ENCODE results near the gene CACHD1.
"Not testable (repeated sequence)": the region's sequence is repeated elsewhere in the genome, so short reads cannot be mapped to it uniquely, and the experiment has no call there.

Gene CACHD1

DNA sequence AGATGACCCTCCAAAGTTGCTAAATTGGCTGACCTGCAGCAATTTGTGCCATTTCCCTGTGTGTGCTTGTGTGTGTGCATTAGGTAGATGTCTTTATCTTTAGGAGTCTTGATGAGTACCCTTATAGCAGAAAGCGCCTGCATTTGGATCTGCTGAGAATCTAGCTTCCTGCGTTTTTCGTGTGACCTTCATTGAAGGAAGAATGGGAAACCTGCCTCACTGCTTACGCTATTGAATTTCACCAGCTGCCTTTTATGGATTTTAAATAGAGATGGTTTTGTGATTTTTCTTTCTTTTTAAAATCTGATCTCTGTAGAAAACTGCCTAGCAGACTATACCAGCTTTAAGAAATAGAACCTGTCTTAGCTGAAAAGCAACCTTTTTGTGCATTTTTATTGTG is 124.5 kb downstream of the CACHD1 start:
- FAIRE-seq: no peak

DNA sequence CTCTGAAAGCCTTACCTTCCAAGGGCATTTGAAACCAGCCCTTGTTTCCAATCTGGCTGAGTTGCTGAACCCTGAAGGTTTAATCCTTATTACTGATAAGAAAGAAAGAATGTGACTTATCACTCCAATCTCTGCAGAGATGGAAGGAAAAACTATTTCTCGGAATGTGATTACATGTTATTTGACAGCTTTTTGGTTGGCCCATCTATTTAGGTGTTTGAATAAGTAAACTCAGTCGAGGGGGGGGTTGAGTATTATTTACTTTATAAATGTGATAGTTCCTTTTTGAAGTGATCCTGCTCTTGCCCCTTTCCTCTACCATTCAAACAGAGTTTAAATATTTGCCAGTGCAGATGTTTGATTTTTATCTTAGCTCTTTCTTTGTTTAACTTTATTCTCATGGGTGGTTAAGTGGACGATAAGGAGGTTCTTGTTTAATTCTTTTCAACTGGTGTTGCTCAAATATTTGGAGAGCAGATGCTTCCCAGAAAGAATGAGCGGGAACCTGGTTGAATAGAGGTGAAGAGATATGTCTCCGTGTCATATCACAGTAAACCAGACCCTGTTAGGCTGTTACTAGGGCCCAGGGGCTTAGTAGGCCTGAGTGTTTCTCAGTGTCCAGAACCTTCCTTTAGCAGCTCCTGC is 126.1 kb downstream of the CACHD1 start:
- no peak for FAIRE-seq

DNA sequence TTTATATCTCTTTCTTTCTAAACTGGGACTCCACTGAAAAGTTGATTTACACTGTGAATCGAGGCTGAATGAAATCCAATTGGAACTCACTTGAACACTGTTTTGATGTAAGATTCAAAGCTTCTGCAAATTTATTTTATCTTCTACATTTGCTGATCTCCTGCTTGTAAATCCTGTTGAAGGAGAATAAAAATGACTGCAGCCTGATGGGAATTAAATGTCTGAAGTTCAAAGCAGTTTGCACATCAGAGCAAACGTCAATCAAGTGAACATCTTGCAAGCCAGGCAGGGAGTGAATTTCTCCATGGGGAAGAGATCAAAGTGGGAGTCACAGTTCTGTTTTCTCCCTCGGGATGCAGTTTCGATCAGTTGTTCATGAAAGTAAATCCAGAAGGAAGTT is 127.2 kb downstream of the CACHD1 start:
- FAIRE-seq: no peak

- FAIRE-seq: no peak
Observed at GRCh38 chr1:64598100-64598571, 128.2 kb downstream of the CACHD1 start.

- FAIRE-seq: no peak
Observed at GRCh38 chr1:64599242-64599641, 129.3 kb downstream of the CACHD1 start.

- FAIRE-seq: no peak
Observed at GRCh38 chr1:64601207-64601606, 131.3 kb downstream of the CACHD1 start.

DNA sequence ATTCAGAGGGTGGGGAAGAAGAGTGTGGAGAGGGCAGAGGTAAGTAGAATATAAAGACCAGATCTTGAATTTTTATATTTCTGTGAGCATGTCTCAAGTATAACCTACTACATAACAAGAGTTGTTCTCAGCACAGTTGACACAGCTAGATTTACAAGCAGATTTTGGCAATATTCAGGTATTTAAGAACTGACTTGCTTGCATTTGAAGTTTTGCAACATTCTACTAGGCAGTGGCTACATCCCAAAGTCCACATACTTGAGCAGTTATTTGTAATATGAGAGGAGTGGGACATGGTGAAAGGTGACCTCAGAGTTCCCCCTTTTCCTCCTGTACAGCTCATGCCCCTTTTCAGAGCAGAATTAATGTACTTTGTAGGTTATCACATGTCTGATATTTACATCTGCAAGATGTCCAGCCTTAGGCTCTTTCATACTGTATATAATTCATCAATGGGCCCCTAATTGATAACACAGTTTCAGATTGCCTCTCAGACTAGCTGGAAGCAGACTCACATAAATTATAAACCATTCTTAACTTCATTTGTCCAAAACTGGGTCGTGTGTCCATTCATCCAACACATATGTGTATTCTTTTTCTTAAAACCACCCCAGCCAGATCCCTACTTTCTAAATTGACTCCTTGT is 138.2 kb downstream of the CACHD1 start:
- FAIRE-seq: no peak

DNA sequence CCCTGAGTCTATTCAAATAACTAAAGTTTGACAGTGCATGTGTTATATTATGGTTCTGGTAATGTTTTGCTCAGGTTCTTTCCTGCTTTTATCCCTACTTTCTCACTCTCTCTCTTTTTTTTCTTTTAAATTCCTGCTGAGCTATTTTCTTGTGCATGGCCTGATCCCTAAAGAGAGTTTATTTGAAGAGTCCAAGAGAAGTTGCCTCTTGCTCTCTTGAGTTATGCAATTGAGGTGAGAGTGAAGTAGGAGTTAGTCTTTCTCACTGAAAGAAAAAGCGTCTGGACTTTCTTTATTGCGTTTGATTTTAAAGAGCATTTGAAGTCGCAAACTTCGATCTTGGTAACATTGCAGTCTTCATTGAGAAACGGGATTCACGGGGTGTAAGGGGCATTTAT is 138.7 kb downstream of the CACHD1 start:
- no peak for FAIRE-seq

- FAIRE-seq: not testable (repeated sequence)
Observed at GRCh38 chr1:64610950-64611349, 141.0 kb downstream of the CACHD1 start.

DNA sequence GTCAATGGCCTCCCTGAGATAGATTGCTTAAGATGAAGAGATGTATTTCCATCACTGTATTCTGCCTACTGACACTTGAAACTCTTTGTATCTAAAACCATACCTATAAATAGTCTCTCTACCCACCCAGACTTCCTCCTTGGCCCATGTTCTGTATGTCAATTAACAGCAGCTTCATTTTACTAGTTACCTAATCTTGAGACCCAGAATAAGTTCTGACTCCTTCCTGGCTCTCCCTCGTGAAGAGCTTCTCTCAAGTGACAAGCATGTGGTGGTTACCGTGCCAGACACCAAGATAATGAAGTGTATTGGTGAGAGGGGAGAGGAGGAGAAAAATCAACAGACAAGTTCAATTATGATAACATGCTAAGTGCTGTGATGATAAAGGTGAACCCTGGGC is 146.1 kb downstream of the CACHD1 start:
- FAIRE-seq: no peak

DNA sequence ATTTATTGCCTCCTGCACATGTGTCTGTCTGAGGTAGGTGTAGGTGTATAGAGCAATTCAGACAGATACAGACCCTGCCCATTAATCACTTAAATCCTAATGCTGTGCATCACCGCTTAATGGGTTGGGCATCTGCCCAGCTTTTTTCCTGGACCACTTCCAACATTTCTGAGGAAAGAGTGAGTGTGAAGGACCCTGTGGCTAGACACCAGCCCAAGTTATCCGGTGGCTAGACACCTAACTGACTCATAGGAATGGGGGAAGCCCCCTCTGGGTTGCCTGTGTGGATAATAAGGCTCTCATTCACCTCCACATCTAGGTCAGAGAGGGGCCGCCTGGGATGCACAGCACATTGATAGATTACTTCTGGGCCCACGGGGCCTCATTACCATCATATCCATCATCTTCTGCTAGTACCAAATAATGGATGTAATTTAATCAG is 153.8 kb downstream of the CACHD1 start:
- FAIRE-seq: no peak

DNA sequence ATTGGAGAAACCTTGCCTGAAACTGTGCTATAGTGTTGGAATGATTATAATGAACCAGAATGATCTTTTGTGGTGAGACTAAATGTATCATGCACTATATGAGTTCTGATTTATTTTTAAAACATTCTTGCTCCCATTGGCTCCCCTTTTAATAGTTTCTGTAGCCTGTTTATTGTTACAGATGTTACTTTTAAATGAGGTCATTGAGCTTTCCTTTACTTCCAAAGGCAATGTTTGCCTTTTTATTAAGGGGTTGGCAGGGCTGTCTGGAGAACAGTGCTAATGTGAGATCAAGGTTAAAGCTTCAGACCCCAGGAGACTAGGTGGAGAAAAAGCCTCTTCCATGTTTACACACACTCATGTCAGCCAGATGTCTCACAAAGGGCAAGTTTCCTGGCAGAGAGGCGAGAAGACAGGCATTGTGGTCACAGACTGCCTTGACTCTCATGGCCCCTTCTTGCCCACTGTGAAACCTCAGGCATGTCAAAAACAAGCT is 154.3 kb downstream of the CACHD1 start:
- FAIRE-seq: peak; percentile 82

DNA sequence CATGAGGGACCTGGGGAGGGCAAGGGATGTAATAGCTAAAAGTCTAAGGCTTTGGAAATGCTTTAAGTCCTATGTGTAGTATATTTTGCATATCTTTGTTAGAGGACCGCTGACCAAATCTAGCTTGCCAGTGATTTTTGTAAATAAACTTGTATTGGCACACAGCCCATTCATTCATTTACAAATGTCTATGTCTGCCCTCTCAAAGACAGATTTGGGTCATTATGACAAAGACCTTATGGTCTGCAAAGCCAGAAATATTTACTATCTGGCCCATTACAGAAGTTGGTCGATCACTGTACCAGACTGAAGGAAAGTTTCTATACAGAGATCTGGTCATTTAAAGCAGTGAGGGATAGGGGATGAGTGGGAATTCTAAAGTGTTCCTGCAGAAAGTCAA is 154.9 kb downstream of the CACHD1 start:
- FAIRE-seq: no peak

- no peak for FAIRE-seq
Observed at GRCh38 chr1:64630611-64631010, 160.7 kb downstream of the CACHD1 start.

DNA sequence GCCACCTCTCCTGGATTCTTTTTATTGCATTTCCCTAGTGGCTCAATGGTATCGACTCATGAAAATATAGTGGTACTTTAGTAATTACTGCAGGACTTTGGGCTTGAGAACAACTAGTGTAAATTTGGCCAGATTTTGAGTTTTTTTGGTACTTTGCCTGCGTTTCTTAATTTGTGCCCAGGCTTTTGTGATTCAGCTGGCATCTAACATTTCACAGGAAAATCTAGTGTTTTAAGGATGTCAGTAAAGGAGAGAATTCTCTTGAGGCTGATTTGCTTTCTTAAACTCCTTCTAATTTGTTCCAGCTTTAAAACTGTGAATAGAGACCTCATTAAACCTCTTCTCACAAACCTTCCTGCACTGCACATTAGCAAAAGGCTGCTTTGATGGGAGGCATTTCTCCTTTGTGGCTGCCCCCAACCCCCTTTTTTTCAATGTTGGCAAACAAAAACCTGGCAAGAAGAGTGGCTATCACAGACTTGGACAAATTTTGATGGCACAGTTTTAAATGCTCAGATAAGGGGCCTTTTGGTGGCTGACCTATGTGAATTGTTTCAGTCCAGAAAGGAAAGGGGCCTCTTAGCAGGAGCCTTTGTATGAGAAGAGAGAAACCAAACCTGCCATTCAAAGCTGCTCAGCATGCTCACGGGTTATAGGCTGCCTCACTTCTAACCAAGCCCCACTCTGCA is 161.6 kb downstream of the CACHD1 start:
- FAIRE-seq: no peak

DNA sequence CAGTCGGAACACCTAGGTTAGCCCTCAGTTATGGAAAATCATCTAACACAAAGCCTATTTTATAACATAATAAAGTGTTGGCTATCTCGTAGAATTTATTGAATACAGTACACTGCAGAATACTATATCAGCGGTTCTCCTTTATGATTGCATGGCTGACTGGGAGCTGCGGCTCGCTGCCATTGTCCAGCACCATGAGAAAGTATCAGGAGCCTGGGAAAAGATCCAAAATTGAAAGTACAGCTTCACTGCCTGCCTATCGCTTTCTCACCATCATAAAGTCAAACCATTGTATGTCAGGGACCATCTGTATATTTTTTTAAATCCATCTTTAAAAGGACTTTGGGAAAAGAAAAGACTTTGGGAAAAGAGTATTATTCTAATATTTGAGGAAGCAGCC is 163.0 kb downstream of the CACHD1 start:
- FAIRE-seq: no peak

GRCh38 chr1:64645735-64646134 is 175.8 kb downstream of the CACHD1 start:
- no peak for FAIRE-seq

DNA sequence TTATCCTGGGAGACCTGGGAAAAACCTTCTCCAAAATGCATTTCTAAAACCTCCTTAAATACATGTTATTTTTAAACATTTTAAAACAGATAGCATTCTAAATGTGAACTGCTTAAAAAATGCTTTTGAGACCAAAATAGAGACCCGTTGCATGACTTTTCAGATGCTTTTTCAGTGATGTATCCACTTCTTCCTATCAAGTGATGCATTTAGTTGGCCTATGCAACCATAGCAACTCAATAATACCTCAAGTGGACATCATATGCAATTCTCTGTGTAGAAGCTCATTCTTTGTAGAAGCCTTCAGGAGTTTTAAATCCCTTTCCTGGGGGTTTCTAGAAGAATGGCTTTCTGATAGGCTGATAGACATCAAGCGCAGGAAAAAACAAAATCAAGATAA is 180.5 kb downstream of the CACHD1 start:
- FAIRE-seq: no peak

DNA sequence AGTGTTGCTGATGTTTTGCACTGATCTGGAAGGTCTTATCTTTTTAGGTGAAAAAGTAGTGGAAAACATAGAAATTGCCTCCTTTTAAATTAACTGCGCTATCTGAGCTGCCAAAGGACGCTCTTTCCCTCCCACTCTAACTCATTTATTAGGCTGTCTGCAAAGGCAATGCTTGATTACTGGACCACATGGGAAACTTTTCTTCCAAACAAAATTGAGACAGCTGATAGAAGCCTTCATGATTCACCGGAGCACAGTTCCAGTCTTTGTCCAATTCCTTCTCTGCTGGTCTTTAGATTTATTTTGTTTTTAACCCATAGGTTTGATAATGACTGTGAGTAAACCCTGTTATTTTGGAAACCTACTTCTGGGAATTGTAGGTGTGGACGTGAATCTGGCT is 181.9 kb downstream of the CACHD1 start:
- FAIRE-seq: no peak

DNA sequence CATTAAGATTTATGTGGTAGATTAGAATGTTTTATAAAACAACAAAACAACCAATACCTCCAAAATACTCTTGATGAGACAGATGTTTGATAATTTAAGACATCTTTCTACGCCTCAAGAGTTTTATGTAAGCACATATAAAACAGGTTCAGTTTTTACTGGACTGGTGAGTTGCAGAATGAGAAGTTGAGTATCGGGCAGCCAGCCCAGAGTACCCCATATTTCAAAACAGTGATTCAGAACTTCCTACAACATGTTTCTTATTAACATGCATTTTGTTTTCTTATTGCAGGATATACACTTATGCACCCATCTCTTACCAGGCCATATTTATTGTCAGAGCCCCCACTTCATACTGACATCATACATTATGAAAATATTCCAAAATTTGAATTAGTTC is 183.5 kb downstream of the CACHD1 start:
- FAIRE-seq: peak; percentile 46

DNA sequence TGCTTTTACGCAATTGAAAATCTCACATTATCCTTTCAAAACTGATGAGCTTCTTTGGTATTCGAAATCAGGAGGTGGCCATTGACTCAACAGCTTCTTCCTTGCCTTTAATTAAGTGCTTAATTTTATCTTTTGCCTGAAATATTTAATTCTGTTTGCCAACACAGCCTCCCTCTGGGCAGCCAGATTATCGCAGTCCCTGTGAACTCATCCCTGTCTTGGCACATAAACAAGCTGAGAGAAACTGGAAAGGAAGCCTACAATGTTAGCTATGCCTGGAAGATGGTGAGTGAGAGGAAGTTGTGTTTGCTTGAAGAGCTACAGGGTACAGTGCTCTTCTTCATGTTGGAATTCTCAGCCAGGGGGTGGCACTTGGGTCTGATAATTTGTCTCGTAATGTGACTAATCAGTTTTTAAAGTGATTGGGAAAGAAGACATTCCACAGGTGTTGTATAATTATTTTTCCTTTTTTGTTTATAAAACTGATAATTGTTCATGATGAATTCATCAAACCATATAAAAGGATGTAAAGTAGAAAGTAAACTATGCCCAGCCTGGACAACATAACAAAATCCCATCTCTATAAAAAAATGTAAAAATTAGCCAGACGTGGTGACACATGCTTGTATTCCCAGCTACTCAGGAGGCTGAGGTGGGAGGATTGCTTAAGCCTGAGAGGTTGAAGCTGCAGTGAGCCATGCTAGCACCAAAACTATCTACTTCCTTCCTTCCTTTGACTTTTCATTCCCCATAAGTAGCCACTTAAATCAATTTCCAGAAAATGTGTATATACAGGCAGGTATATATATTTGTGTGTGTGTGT is 184.8 kb downstream of the CACHD1 start:
- no peak for FAIRE-seq

DNA sequence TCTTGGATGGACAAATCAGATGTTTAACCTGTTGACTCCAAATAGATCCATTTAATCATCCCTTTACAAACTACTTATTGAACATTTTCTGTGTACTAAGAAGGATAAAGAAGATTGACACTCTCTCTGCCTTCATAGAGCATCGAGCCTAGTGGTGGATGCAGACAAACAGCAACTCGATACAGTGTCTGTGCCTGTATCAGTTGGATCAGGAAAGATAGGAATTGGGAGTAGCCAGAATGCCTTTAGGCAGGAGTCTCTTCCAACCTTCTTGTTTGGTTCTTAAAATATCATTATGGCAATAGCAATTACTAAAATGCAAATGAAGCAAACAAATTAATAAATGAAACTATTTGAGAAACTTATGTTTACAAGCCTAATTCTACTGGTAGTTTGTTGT is 185.9 kb downstream of the CACHD1 start:
- FAIRE-seq: no peak

All from endometrium (tissue), 2 donors.